HG03196 (cell line): ENCODE data around the gene NUB1.

Experiments used
- ATAC-seq: cut with Tn5 transposase; IDR thresholded peaks from one replicate; pipeline ENCODE4 v1.9.1; 2021; ENCODE audit not compliant: unreplicated experiment

NUB1 gene

GRCh38 chr7:151374726-151375125 lies 33.1 kb downstream of the NUB1 start:
- no peak for ATAC-seq

- ATAC-seq: no peak
Measured at GRCh38 chr7:151375530-151376217, 34.1 kb downstream of the NUB1 start.

GRCh38 chr7:151376218-151376902 lies 34.7 kb downstream of the NUB1 start:
- no peak for ATAC-seq

- ATAC-seq: no peak
Measured at GRCh38 chr7:151377406-151377805, 35.8 kb downstream of the NUB1 start.

GRCh38 chr7:151378011-151378410 lies 36.4 kb downstream of the NUB1 start:
- no peak for ATAC-seq

- ATAC-seq: no peak
Measured at GRCh38 chr7:151378496-151379192, 37.0 kb downstream of the NUB1 start.

GRCh38 chr7:151379193-151379520 lies 37.5 kb downstream of the NUB1 start:
- ATAC-seq: no peak

GRCh38 chr7:151379534-151380198 lies 38.1 kb downstream of the NUB1 start:
- no peak for ATAC-seq

- no peak for ATAC-seq
Measured at GRCh38 chr7:151380199-151381097, 38.8 kb downstream of the NUB1 start.

- no peak for ATAC-seq
Measured at GRCh38 chr7:151381098-151381347, 39.4 kb downstream of the NUB1 start.

GRCh38 chr7:151381348-151382078 lies 39.9 kb downstream of the NUB1 start:
- no peak for ATAC-seq

- no peak for ATAC-seq
Measured at GRCh38 chr7:151382079-151382885, 40.7 kb downstream of the NUB1 start.

- no peak for ATAC-seq
Measured at GRCh38 chr7:151383638-151384351, 42.2 kb downstream of the NUB1 start.

- ATAC-seq: no peak
Measured at GRCh38 chr7:151384352-151384697, 42.7 kb downstream of the NUB1 start.

GRCh38 chr7:151384776-151385625 lies 43.4 kb downstream of the NUB1 start:
- no peak for ATAC-seq

GRCh38 chr7:151385626-151386300 lies 44.2 kb downstream of the NUB1 start:
- no peak for ATAC-seq
